ENCODE measurements around the gene ABLIM2.

- TF ChIP-seq EZH2phosphoT487 (IDR thresholded peaks at IDR 0.05; ENCODE audit: borderline replicate concordance) = no peak
- no peak for TF ChIP-seq CTCF (IDR thresholded peaks at IDR 0.05 in 2 of 3, conservative IDR thresholded peaks at IDR 0.05 in 1 of 3; ENCODE audit: borderline replicate concordance in 1 of 3, insufficient read depth in 1 of 3, low read depth in 2 of 3, low read length in 2 of 3)
- no peak for TF ChIP-seq MAX (IDR thresholded peaks at IDR 0.05)
- TF ChIP-seq SRF (IDR thresholded peaks at IDR 0.05; ENCODE audit: low read depth) = no peak
These were observed 14.3 kb downstream of the ABLIM2 start for GRCh38 chr4:8144359-8144758.
